Mesenteric fat pad (tissue), 1 donor: ENCODE data around the gene CAPS. TPM values are rescaled to one million over a fixed set of nuclear protein-coding genes. Genes with fewer than 3 reads are reported as not detected.
A peak's percentile ranks its signal among the peaks of the same experiment; 100 is the strongest.

Source experiments
- DNase-seq: peaks from one replicate; pipeline ENCODE4 v3.0.0-alpha.2; 2020; ENCODE audit warnings: low spot score
- total RNA-seq: library from RNA; stranded (reverse); fragmentation: NEBNext Ultra II Directional; extraction: Animal tissue kit (Norgen Biotek cat#: 25700); gene quantifications from one replicate; pipeline ENCODE4 v1.2.1, GENCODE V29; 2021
- donor health status: DM: yes; HTN: yes; CAD: no.

The CAPS gene
- total RNA-seq, 1 donor from 2014 or later, result 4.4 TPM

GRCh38 chr19:5891938-5892771 is 21.9 kb upstream of the CAPS start:
- DNase-seq, result no peak

- DNase-seq, result no peak
These were observed 21.2 kb upstream of the CAPS start for GRCh38 chr19:5892772-5893275.

- no peak for DNase-seq
These were observed 20.7 kb upstream of the CAPS start for GRCh38 chr19:5893296-5893903.

- DNase-seq, result no peak
These were observed 19.9 kb upstream of the CAPS start for GRCh38 chr19:5893907-5894703.

GRCh38 chr19:5894704-5895349 is 19.2 kb upstream of the CAPS start:
- DNase-seq, result no peak

GRCh38 chr19:5895409-5895808 is 18.6 kb upstream of the CAPS start:
- no peak for DNase-seq

- no peak for DNase-seq
These were observed 18.2 kb upstream of the CAPS start for GRCh38 chr19:5895890-5896289.

- no peak for DNase-seq
These were observed 17.5 kb upstream of the CAPS start for GRCh38 chr19:5896365-5897076.

GRCh38 chr19:5897189-5897969 is 16.7 kb upstream of the CAPS start:
- no peak for DNase-seq

- no peak for DNase-seq
These were observed 14.1 kb upstream of the CAPS start for GRCh38 chr19:5899728-5900526.

GRCh38 chr19:5900976-5901375 is 13.1 kb upstream of the CAPS start:
- no peak for DNase-seq

- DNase-seq, result no peak
These were observed 10.9 kb upstream of the CAPS start for GRCh38 chr19:5903056-5903623.

GRCh38 chr19:5903624-5904351 is 10.3 kb upstream of the CAPS start, which contains the start of gene NDUFA11:
Gene NDUFA11 (minus strand): TSS chr19:5903790. CDS start chr19:5903708, 82 bp downstream.
- DNase-seq, result peak; percentile 99

GRCh38 chr19:5904352-5905113 is 9.5 kb upstream of the CAPS start, which contains the start of gene VMAC:
Gene VMAC (plus strand): TSS chr19:5904872. CDS start chr19:5904891, 19 bp downstream.
- DNase-seq, result peak; percentile 100

- no peak for DNase-seq
These were observed 8.8 kb upstream of the CAPS start for GRCh38 chr19:5905114-5905778.

- no peak for DNase-seq
These were observed 6.8 kb upstream of the CAPS start for GRCh38 chr19:5907241-5907640.
